CD4-positive, alpha-beta T cell treated with Interleukin-15 for 4 hours (primary cell): ENCODE data around the gene NOS1AP.
"Not testable (repeated sequence)": the region's sequence is repeated elsewhere in the genome, so short reads cannot be mapped to it uniquely, and the experiment has no call there.

Experiments used
- DNase-seq: peaks from one replicate; pipeline ENCODE4 v3.0.0-alpha.2; 2020; ENCODE audit warnings: low spot score

The NOS1AP gene

GRCh38 chr1:162336621-162337285 lies 267.3 kb downstream of the NOS1AP start:
- no peak for DNase-seq

GRCh38 chr1:162342452-162342983 lies 273.0 kb downstream of the NOS1AP start:
- DNase-seq = no peak

GRCh38 chr1:162343470-162343869 lies 274.0 kb downstream of the NOS1AP start:
- DNase-seq = no peak

- DNase-seq = no peak
These were observed 277.8 kb downstream of the NOS1AP start for GRCh38 chr1:162347281-162347680.

GRCh38 chr1:162349635-162350330 lies 280.3 kb downstream of the NOS1AP start:
- DNase-seq = no peak

GRCh38 chr1:162351246-162351842 lies 281.9 kb downstream of the NOS1AP start:
- DNase-seq = no peak

GRCh38 chr1:162351874-162352273 lies 282.4 kb downstream of the NOS1AP start:
- DNase-seq = not testable (repeated sequence)

- no peak for DNase-seq
These were observed 283.6 kb downstream of the NOS1AP start for GRCh38 chr1:162353078-162353477.

GRCh38 chr1:162353702-162354101 lies 284.2 kb downstream of the NOS1AP start:
- DNase-seq = no peak

GRCh38 chr1:162357681-162358266 lies 288.3 kb downstream of the NOS1AP start:
- DNase-seq = no peak

GRCh38 chr1:162358928-162359327 lies 289.4 kb downstream of the NOS1AP start:
- DNase-seq = no peak

- DNase-seq = no peak
These were observed 290.2 kb downstream of the NOS1AP start for GRCh38 chr1:162359523-162360236.

- no peak for DNase-seq
These were observed 290.9 kb downstream of the NOS1AP start for GRCh38 chr1:162360237-162360873.

- no peak for DNase-seq
These were observed 291.4 kb downstream of the NOS1AP start for GRCh38 chr1:162360874-162361260.

GRCh38 chr1:162361349-162361748 lies 291.9 kb downstream of the NOS1AP start:
- DNase-seq = no peak

- DNase-seq = no peak
These were observed 294.3 kb downstream of the NOS1AP start for GRCh38 chr1:162363823-162364222.

GRCh38 chr1:162364498-162364897 lies 295.0 kb downstream of the NOS1AP start:
- no peak for DNase-seq

GRCh38 chr1:162365284-162366020 lies 296.0 kb downstream of the NOS1AP start:
- DNase-seq = no peak

- no peak for DNase-seq
These were observed 296.7 kb downstream of the NOS1AP start for GRCh38 chr1:162366149-162366548.

GRCh38 chr1:162366671-162367070 lies 297.2 kb downstream of the NOS1AP start:
- no peak for DNase-seq

GRCh38 chr1:162367073-162367472 lies 297.6 kb downstream of the NOS1AP start:
- DNase-seq = no peak
